VCaP (cell line): ENCODE data around the gene VPS33A.

Experiments used
- H3K27ac ChIP-seq: fragments of 450-650 bp; 2 replicates; pipeline ENCODE4 v1.5.1; 2017
- TF ChIP-seq, protein P1 (sequence below): fragments of 450-650 bp; conservative IDR thresholded peaks from 2 replicates; pipeline ENCODE4 v1.5.1; 2017; ENCODE audit warnings: mild to moderate bottlenecking, moderate library complexity

The VPS33A gene

DNA sequence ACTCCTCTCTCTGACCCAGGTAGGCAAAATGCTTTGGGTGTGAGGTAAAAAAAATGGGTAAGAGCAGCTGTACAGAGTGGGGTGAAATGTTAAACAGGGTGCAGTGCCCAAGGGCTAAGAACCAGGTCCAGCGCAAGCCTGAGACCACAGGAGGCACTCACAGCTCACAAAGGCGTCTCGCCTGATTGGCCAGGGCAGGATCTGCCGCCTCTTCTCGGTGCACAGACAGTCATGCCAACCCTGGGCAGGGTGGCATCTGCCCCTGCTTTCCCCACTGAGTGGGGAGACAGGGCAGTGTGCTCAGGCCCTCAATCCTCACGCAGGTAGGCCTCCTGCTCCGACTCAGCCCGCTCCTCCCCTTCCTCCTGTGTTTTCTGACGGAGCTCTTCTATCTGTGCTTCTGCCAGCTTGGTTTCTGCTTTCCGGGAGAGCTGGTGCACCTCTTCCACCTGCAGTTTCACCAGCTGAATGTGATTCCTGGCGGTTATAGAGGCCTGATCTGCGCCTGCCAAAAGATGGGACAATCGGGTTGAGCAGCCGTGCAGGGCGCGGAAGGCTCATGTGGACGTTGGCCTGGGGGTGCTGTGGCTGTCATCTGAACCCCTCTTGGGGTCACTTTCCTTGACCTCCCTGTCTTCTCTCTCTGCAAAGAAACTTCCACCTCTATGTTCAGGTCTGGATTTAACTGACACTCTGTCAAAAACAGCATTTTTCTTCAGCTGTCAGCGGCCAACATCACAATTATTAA is 58.0 kb downstream of the VPS33A start:
- TF ChIP-seq, protein P1, sequence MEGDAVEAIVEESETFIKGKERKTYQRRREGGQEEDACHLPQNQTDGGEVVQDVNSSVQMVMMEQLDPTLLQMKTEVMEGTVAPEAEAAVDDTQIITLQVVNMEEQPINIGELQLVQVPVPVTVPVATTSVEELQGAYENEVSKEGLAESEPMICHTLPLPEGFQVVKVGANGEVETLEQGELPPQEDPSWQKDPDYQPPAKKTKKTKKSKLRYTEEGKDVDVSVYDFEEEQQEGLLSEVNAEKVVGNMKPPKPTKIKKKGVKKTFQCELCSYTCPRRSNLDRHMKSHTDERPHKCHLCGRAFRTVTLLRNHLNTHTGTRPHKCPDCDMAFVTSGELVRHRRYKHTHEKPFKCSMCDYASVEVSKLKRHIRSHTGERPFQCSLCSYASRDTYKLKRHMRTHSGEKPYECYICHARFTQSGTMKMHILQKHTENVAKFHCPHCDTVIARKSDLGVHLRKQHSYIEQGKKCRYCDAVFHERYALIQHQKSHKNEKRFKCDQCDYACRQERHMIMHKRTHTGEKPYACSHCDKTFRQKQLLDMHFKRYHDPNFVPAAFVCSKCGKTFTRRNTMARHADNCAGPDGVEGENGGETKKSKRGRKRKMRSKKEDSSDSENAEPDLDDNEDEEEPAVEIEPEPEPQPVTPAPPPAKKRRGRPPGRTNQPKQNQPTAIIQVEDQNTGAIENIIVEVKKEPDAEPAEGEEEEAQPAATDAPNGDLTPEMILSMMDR: no peak
- no peak overlapping the region for H3K27ac ChIP-seq

DNA sequence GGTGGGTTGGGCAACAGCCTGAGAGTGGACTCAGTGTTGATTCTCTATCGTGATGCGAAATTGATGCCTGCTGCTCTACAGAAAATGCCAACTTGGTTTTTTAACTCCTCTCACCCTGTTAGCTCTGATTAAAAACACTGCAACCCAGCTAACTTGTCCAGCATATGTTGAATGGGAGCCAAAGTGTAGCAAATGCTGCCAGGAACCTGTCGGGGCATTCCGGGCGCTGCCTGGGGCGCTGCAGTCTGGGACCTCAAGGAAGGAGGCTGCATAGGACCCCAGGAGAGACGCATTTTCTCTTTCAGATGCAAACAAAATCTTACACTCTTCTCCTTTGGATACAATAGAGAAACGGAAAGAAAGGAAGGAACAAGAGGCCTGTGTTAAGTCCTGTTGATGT is 58.9 kb downstream of the VPS33A start:
- TF ChIP-seq, protein P1: no peak
- H3K27ac ChIP-seq: no peak overlapping the region

DNA sequence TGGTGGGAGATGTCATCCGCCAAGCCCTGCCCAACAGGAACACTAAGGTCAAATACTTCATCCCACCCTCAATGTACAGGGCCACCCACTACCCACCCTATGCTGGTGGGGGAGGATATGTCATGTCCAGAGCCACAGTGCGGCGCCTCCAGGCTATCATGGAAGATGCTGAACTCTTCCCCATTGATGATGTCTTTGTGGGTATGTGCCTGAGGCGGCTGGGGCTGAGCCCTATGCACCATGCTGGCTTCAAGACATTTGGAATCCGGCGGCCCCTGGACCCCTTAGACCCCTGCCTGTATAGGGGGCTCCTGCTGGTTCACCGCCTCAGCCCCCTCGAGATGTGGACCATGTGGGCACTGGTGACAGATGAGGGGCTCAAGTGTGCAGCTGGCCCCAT is 59.3 kb downstream of the VPS33A start:
- no peak overlapping the region for H3K27ac ChIP-seq
- TF ChIP-seq, protein P1: no peak

DNA sequence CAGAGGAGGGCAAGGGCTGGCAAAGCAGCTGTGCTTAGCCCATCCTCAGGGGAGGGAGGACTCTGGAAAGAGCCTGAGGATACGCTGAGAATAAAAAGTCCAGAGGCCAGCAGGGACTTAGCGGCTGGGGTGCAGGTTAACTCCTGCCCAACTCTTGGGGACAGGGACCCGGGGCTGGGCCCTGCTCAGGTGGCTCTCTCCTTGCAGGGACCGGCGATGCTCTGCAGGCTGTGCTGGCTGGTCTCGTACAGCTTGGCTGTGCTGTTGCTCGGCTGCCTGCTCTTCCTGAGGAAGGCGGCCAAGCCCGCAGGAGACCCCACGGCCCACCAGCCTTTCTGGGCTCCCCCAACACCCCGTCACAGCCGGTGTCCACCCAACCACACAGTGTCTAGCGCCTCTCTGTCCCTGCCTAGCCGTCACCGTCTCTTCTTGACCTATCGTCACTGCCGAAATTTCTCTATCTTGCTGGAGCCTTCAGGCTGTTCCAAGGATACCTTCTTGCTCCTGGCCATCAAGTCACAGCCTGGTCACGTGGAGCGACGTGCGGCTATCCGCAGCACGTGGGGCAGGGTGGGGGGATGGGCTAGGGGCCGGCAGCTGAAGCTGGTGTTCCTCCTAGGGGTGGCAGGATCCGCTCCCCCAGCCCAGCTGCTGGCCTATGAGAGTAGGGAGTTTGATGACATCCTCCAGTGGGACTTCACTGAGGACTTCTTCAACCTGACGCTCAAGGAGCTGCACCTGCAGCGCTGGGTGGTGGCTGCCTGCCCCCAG is 60.0 kb downstream of the VPS33A start:
- TF ChIP-seq, protein P1: no peak
- no peak overlapping the region for H3K27ac ChIP-seq

DNA sequence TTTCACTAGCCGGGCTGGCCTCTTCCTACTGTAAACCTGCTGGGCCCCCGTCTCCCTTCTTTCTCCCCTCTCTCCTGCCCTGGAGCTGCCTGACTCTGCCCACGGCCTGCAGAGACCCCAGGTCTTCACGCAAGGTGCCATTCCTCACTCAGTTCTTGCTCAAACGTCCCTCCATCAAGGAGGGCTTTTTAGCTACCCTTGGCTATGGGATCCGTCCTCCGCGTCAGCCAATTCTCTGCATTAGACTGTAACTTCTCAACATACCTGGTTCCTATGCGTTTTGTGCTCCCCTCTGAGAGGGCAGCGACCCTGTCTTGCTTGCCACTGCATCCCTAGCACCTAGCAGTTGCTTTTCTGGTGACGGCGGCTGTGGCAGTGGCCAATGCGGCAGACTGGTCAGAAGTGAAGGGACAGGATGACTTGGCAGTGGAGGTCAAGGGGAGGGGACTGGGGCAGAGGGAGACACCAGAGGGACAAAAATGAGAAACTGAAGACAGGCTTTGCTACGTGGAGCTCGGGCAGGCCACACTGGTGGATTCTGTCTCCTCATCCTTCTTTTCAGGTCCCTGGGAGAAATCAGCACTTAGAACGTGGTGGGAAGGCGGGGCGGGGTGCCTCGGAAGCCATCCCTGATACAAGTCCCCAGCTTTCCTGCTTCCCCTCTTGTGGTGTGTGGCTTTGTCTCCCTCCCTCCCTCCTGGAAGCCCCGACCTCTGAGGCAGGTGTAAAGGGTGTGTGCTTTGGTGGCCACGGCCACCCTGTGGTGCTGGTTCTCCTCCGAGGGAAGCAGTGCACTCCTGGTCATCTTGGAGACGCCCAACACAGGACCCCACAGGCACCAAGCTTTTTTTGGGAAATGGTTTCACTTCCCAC is 61.0 kb downstream of the VPS33A start:
- H3K27ac ChIP-seq: no peak overlapping the region
- TF ChIP-seq, protein P1: no peak

DNA sequence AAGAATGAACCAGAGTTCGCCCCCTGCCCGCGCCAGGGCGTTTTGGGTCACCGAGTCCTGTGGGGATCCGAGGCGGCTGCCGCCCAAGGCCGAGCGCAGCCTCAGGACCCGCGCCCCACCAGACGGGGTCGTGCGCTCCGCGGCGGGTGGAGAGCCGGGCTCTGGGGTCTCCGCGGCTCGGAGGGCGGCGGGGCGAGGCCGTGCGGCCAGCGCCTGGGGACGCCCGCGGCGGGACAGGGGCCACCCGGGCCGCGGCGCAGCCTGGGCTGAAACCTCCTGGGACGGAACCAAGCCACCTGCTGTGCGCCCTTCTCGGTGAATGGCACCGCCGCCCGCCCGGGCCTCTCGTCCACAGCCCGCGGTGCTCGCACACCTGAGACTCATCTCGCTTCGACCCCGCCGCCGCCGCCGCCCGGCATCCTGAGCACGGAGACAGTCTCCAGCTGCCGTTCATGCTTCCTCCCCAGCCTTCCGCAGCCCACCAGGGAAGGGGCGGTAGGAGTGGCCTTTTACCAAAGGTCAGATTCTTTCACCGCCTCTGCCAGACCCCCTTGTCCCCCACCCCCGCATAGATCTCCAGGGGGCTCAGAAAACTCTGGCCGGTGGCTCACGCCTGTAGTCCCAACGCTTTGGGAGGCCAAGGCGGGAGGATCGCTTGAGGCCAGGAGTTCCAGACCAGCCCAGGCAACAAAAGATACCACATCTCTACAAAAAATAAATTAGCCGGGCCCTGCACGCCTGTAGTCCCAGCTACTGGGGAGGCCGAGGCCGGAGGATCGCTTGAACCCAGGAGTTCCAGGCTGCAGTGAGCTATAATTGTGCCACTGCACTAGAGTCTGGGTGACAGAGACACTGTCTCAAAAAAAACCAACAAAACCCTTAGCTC is 61.9 kb downstream of the VPS33A start:
- peak overlapping the region; percentile 67 for H3K27ac ChIP-seq

More for the DNA sequence above, 61.9 kb downstream of the VPS33A start:
- TF ChIP-seq, protein P1: no peak
